DOHH2 (cell line): Measurements from ENCODE around the gene LRCH1.

Source experiments
- CTCF ChIP-seq: fragments of 200-600 bp; sonication (generic); IDR thresholded peaks from one replicate; pipeline ENCODE4 v1.5.1; 2014; ENCODE audit warnings: antibody characterized with exemption, mild to moderate bottlenecking, low read depth, low read length; ENCODE audit not compliant: poor library complexity, severe bottlenecking
- EZH2phosphoT487 ChIP-seq: fragments of 200-600 bp; sonication (generic); IDR thresholded peaks from 2 replicates; pipeline ENCODE4 v1.6.1; 2017; ENCODE audit warnings: borderline replicate concordance, mild to moderate bottlenecking, antibody characterized with exemption, low read length, moderate library complexity, mixed read lengths

DNA sequence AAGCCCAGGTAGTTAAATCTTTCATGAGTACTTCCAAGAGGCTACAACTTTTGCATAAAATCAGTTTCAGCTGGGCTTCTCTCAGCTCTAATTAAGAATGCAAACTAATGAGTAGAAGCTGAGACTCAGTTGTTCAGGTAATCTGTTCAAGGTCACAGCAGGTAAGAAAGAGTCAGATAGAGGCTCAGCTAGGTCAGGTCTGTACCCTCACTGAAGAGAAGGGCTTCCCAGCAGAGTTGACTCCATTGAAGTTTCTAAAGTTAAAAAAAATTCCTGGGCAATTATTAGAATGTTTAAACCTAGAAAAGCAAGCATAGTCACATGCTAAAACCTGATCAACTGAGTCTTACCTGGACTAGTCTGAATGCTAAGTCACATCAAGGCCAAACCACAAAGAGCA, 201.8 kb downstream of the LRCH1 start:
- TF ChIP-seq CTCF (no peak), EZH2phosphoT487 (no peak)
